ENCODE data around the gene FBXL7.

Gene FBXL7

GRCh38 chr5:15796557-15796956 lies 296.6 kb downstream of the FBXL7 start:
- in situ Hi-C loops (cut with HindIII; ENCODE audit: low pct_ligation_motif_present, low sequenced_read_pairs) = no loop called here
- no peak overlapping the region for H3K4me3 ChIP-seq (ENCODE audit: low read depth, low read length)
- no peaks in the 10 kb centered on the region for H3K27me3 ChIP-seq (replicated peaks)
- no peak for DNase-seq
- no peaks in the 10 kb centered on the region for H3K36me3 ChIP-seq (replicated peaks)
- H3K27ac ChIP-seq = no peak overlapping the region
- TF ChIP-seq CTCF (IDR thresholded peaks at IDR 0.05; ENCODE audit: low read depth, low read length, missing control alignments) = no peak

GRCh38 chr5:15797116-15797515 lies 297.1 kb downstream of the FBXL7 start:
- Histone ChIP-seq H3K27me3 (replicated peaks) (no peaks in the 10 kb centered on the region), H3K4me3 (ENCODE audit: low read depth, low read length) (no peak overlapping the region), H3K27ac (no peak overlapping the region), H3K36me3 (replicated peaks) (no peaks in the 10 kb centered on the region)
- DNase-seq = no peak
- in situ Hi-C loops (cut with HindIII; ENCODE audit: low pct_ligation_motif_present, low sequenced_read_pairs) = no loop called here
- TF ChIP-seq CTCF (IDR thresholded peaks at IDR 0.05; ENCODE audit: low read depth, low read length, missing control alignments) = no peak

GRCh38 chr5:15798006-15798405 lies 298.0 kb downstream of the FBXL7 start:
- in situ Hi-C loops (cut with HindIII; ENCODE audit: low pct_ligation_motif_present, low sequenced_read_pairs) = no loop called here
- Histone ChIP-seq H3K27me3 (replicated peaks) (no peaks in the 10 kb centered on the region), H3K27ac (no peak overlapping the region), H3K4me3 (ENCODE audit: low read depth, low read length) (no peak overlapping the region), H3K36me3 (replicated peaks) (no peaks in the 10 kb centered on the region)
- no peak for TF ChIP-seq CTCF (IDR thresholded peaks at IDR 0.05; ENCODE audit: low read depth, low read length, missing control alignments)
- DNase-seq = no peak

- Histone ChIP-seq H3K27ac (no peak overlapping the region), H3K4me3 (ENCODE audit: low read depth, low read length) (no peak overlapping the region), H3K27me3 (replicated peaks) (no peaks in the 10 kb centered on the region), H3K36me3 (replicated peaks) (no peaks in the 10 kb centered on the region)
- DNase-seq = no peak
- in situ Hi-C loops (cut with HindIII; ENCODE audit: low pct_ligation_motif_present, low sequenced_read_pairs) = no loop called here
- TF ChIP-seq CTCF (IDR thresholded peaks at IDR 0.05; ENCODE audit: low read depth, low read length, missing control alignments) = no peak
Observed at GRCh38 chr5:15799014-15799413, 299.0 kb downstream of the FBXL7 start.

- no peak for TF ChIP-seq CTCF (IDR thresholded peaks at IDR 0.05; ENCODE audit: low read depth, low read length, missing control alignments)
- Histone ChIP-seq H3K36me3 (replicated peaks) (no peaks in the 10 kb centered on the region), H3K27me3 (replicated peaks) (no peaks in the 10 kb centered on the region), H3K27ac (no peak overlapping the region), H3K4me3 (ENCODE audit: low read depth, low read length) (no peak overlapping the region)
- in situ Hi-C loops (cut with HindIII; ENCODE audit: low pct_ligation_motif_present, low sequenced_read_pairs) = no loop called here
- no peak for DNase-seq
Observed at GRCh38 chr5:15799612-15800011, 299.6 kb downstream of the FBXL7 start.

- TF ChIP-seq CTCF (IDR thresholded peaks at IDR 0.05; ENCODE audit: low read depth, low read length, missing control alignments) = no peak
- no peak overlapping the region for H3K4me3 ChIP-seq (ENCODE audit: low read depth, low read length)
- H3K27ac ChIP-seq = no peak overlapping the region
- in situ Hi-C loops (cut with HindIII; ENCODE audit: low pct_ligation_motif_present, low sequenced_read_pairs) = no loop called here
- DNase-seq = no peak
- no peaks in the 10 kb centered on the region for H3K36me3 ChIP-seq (replicated peaks)
- no peaks in the 10 kb centered on the region for H3K27me3 ChIP-seq (replicated peaks)
Observed at GRCh38 chr5:15803280-15803679, 303.3 kb downstream of the FBXL7 start.

Measured in brain microvascular endothelial cell (primary cell).